Measurements from ENCODE around the gene ODAD3.
"Not testable (repeated sequence)": the region's sequence is repeated elsewhere in the genome, so short reads cannot be mapped to it uniquely, and the experiment has no call there.

The ODAD3 gene

DNA sequence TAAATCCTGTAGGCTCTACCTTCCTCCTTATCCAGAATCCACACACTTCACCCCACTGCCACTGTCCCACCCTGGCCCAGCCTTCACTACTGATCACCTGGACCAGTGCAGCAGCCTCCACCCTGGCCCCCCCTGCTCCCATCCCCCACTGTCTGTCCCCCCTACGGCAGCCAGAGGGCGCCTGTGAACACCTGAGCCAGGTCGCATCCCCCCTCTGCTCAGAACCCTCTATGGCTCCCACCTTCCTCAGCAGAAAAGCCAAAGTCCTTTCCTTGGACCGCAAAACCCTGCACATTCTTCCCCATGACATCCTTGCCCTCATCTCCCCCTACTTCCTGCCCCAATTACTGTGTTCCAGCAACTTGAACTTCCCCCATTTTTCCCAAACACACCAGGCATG is 25.3 kb upstream of the ODAD3 start:
- no peak for DNase-seq (ENCODE audit: low read depth)

DNA sequence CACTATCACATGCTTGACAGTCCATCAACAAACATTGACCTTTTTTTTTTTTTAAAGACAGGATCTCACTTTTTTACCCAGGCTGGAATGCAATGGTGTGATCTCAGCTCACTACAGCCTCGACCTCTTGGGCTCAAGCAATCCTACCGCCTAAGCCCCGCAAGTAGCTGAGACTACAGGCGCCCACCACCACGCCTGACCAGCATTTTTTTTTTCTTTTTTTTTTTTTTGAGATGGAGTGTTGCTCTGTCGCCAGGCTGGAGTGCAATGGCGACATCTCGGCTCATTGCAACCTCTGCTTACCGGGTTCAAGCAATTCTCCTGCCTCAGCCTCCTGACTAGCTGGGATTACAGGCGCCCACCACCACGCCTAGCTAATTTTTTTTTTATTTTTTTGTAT is 24.0 kb upstream of the ODAD3 start:
- DNase-seq (ENCODE audit: low read depth) = not testable (repeated sequence)

DNA sequence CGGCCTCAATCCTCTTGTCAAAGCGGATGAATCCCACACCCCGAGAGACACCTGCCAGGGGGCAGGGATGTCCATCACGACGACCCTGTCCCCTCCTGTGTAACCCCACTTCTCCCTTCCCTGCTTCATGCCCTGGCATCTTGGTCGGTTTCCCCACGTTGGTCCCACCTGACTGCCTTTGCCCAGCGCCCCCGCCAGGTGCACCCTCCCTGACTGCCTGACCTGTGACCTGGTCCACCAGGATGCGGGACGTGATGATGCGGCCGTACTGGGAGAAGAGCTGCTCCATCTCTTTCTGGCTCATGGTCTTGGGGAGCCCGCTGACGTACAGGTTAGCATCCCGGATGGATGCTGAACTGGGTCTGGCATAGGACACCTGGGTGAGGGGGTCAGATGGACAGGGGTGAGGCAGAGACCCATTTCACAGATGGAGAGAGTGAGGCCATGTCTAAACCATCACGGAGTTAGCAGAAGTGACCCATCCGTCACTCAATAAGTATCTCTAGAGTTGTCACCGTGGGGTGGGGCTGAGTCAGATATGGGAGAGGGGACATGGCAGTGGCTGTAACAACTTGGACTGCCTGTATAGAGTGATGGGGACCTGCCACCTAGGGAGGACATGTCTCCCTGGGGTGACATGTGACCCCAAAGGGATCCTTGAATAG is 23.4 kb upstream of the ODAD3 start:
- DNase-seq (ENCODE audit: low read depth) = no peak

DNA sequence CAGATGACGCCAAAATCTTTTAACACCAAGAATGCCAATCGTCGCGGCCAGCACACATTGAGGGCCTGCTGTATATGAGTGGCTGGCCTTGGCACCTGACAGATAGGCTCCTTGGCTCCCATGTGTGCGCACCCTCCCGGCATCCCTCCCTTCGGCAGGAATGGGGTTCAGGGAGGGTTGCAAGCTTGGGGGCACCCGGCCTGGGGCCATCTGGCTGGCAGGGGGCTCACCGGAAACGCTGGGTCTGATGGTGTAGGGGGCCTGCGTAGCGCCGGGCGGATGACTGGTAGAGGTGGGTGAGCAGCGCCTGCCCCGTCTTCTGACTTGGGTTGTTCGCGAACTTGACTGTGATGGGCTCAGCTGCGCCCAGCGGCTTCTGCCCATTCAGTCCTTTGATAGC is 22.9 kb upstream of the ODAD3 start:
- no peak for DNase-seq (ENCODE audit: low read depth)

GRCh38 chr19:11457115-11457514 is 22.2 kb upstream of the ODAD3 start:
- DNase-seq (ENCODE audit: low read depth) = peak; percentile 22

- no peak for DNase-seq (ENCODE audit: low read depth)
These were observed 21.7 kb upstream of the ODAD3 start for GRCh38 chr19:11456659-11457058.

DNA sequence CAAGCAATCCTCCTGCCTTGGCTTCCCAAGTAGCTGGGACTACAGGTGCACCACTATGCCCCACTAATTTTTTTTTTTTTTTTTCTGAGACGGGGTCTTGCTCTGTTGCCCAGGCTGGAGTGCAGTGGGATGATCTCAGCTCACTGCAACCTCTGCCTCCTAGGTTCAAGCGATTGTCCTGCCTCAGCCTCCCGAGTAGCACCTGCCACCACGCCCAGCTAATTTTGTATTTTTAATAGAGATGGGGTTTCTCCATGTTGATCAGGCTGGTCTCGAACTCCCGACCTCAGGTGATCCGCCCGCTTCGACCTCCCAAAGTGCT is 20.3 kb upstream of the ODAD3 start:
- DNase-seq (ENCODE audit: low read depth) = not testable (repeated sequence)

GRCh38 chr19:11453468-11454341 is 18.8 kb upstream of the ODAD3 start:
- DNase-seq (ENCODE audit: low read depth) = no peak

DNA sequence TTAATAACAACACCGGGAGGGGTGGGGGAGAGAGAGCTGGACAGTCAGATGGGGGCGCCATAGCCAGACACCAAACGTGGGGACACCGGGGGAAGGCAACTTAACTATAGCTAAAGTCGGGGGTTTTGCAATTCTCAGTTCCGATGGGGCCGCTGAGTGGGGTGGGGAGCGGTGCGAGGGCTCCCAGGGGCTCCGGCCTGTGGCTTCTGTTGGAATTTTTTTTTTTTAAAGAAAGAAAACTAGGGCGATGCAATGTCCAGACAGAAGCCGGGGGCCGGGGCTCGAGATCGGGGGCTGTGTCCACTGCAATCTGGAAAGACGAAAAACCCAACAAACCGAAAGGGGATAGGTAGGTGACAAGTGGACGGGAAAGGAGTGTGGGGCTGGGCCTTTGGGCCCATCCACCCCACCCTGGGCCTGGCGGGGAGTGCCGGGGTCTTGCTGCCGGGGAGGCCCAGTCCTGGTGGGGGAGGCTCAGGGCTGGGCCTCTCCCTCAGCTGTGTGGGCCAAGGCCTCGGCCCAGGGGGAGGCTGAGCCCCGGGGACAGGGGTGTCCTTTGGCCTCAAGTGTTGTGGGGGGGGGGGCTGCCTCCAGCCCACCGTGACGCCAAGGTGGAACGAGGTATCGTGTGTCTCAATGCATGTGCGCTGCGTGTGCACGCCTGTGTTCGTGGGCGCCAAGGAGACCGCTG is 17.8 kb upstream of the ODAD3 start:
- no peak for DNase-seq (ENCODE audit: low read depth)

DNA sequence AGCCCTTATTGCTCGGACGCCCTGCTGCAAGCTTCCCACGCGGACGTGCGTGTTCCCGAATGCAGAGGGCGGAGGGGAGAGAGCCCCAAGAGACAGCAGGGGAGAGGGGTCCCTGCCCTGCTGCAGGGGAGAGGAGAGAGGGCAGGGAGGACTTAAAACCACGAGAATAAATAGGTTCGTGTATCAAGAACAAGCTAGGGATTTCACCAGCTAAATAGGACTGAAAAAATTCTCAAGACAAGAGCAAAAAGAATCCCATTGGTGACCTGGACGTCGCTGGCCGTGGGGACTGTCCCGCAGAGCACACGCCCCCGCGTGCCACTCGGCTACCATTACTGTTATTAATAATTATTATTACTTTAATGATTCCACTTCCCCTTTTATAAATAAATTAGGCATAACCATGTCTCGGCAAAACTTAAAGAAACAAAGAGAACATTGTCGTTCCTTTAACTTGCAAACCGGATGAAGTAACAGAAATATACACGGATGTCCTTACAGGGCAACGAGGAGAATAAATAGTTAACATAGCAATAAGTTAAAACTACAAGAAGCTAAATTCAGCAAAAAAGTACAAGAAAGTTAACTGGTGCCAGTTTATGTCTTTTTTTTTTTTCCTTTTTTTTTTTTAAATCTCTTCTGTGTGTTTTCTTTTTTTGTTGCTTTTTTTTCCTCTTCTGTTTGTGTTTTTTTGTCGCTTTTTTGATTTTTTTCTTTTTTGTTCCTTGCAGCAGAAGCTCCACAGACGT is 17.1 kb upstream of the ODAD3 start:
- DNase-seq (ENCODE audit: low read depth) = no peak

DNA sequence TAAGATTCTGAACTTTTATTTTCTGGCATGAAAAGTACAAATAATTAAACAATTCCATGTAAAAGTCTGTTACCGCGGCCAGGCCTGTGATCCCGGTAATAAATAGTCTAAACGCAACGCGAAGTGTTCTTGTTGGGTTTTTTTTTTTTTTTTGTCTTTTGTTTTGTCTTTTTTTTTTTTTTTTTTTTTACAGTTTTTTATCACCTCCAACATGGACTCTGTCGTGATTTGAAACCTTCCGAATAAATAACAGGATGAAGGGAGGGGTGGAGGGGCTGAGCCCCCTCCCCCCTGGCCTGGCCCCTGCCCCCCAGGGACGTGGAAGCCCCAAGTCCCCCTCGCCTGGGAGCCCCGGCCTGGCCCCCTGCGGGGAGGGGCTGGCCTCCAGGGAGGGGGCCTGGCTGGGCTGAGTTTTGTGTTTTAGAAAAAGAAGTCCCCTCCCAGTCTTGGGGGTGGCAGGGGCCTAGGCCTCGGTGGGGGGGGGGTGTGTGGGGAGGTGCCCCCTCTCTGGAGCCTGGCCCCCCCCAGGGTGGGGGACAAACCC is 16.5 kb upstream of the ODAD3 start:
- no peak for DNase-seq (ENCODE audit: low read depth)

DNA sequence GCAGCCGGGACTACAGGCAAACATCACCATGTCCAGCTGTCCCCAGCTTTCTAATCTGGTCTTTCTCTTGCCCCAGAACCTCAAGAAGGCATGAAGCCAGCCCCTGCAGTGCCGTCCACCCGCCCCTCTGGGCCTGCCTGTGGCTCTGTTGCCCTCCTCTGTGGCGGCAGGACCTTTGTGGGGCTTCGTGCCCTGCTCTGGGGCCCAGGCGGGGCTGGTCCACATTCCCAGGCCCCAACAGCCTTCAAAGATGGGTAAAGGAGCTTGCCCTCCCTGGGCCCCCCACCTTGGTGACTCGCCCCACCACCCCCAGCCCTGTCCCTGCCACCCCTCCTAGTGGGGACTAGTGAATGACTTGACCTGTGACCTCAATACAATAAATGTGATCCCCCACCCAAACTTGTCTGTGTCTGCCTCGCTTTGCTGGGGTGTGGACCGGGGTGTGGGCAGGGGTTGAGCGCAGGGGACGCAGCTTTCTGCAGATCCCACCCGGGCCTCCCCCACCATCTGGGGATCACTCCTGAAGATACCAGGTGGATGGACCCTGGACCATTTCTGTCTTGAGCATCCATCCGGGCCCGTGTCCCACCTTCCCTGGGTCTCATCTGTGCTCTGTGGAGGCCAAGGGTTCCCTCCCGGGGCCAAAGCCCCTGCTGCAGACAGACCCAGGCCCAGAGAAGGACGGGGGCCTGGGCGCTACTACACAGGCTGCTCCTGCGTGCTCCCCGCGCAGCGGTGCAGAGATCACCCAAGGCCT is 15.8 kb upstream of the ODAD3 start:
- DNase-seq (ENCODE audit: low read depth) = no peak

GRCh38 chr19:11448923-11449554 is 14.1 kb upstream of the ODAD3 start:
- DNase-seq (ENCODE audit: low read depth) = no peak

GRCh38 chr19:11448410-11448809 is 13.5 kb upstream of the ODAD3 start:
- no peak for DNase-seq (ENCODE audit: low read depth)

DNA sequence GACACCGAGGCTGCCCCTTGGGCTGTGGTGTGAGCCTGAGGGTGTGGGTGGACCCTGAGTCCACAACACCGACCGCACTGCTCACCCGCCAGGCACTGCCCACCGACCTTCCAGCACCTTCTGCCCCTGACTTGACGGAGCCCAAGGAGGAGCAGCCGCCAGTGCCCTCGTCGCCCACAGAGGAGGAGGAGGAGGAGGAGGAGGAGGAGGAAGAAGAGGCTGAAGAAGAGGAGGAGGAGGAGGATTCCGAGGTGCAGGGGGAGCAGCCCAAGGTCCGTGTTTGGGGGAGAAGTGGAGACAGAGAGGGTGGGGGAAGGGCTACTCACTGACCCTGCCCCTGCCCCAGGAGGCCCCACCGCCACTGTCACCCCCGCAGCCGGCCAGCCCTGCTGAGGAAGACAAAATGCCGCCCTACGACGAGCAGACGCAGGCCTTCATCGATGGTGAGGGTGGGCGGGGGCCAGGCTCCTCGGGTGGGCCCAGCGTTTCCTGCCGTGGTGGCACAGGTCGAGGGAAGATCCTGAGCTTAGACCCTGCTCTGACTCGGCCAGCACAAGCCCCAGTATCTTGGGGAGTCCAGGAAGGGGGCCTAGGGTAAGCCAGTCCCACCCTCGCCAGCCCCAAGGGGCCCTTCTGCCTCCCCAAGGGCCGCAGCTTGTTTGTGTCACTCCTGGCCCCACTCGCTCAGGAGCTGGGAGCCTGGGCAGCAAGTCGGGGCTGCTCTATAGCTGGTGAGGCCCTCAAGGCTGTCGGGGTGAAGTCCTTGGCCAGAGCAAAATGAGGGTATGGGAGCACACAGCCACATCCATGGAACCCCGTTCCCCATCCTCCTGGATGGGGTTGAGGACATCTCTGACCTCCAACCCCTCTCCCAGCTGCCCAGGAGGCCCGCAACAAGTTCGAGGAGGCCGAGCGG is 12.7 kb upstream of the ODAD3 start:
- no peak for DNase-seq (ENCODE audit: low read depth)

DNA sequence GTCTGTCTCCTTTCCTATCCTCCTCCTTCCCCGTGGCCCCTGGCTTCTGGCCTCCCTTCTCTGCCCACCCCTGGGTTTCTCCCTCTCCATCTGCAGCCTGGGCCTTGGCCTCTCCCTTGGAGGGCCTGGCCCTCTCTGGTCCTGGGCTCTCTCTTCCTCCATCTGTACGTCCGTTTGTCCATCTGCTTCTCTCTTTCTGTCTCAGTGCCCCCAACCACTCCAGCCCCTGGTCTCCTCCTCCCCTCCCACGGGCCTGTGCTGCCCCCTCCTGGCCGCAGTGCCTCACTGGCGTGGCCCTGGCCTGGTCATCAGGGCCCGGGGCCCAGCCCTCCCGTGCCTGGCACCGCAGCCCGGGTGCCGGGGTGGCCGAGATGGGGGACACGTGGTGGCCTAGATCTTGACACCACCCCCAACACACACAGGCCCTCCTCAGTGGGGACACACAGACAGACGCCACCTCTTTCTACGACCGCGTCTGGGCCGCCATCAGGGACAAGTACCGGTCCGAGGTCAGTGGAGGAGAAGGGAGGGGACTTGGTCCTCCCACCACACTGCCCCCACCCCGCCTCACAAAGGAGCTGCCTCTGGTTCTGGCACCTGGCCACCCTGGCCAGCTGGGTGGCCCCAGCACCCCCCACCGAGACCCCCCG is 11.9 kb upstream of the ODAD3 start:
- peak; percentile 36 for DNase-seq (ENCODE audit: low read depth)

DNA sequence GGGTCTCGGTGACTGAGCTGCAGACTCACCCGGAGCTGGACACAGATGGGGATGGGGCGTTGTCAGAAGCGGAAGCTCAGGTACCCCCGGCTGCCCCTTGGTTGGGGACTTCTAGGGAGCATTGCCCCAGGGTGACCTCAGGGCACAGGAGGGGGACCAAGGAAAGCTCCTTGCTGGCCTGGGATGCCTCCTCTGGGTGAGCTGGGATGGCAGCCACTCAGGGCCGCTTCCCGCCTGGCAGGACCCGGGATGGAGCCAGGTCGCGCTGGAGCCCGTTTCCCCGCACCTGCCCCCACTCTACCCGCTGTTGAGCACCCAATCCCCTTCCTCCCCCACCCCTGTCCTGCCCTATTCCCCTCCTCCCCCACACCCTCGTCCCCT is 11.3 kb upstream of the ODAD3 start:
- no peak for DNase-seq (ENCODE audit: low read depth)

- DNase-seq (ENCODE audit: low read depth) = no peak
These were observed 10.2 kb upstream of the ODAD3 start for GRCh38 chr19:11445141-11445540.

DNA sequence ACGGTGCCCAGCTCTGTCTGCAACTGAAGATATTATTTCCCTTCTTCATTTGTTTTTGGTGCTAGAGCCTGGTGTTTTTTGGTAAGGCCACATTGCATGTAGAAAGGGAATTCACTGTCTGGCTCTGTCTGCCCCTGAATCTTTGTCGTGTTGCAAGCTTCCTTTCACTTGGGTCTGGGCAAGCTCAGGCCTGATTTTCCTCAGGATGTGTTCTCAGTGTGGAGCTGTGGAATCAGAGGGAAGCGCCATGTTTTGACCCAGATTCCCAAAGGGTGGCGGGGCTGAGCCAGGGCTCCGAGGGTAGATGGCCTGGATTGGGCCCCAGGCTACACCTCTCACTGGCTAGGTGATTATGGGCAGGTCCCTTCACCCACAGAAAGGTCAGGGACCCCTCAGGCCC is 9.1 kb upstream of the ODAD3 start:
- DNase-seq (ENCODE audit: low read depth) = no peak

All from EH (cell line).